HEK293 (cell line): Measurements from ENCODE around the gene LYST.

Experiments used
- CTCF ChIA-PET: fragments of 350-600 bp; formaldehyde crosslinking; extraction: SDS; loops from one replicate; lab custom pipeline; 2021; ENCODE audit warnings: antibody characterized with exemption; lab: Yijun Ruan, JAX
- POLR2A ChIA-PET: fragments of 300-600 bp; formaldehyde crosslinking; extraction: SDS; loops from one replicate; lab custom pipeline; 2020; ENCODE audit warnings: antibody characterized with exemption, inconsistent platforms; lab: Yijun Ruan, JAX
- H3K27ac ChIP-seq: fragments of 200-500 bp; sonication (Bioruptor generic); 2 replicates; pipeline ENCODE4 v1.5.1; 2014; ENCODE audit warnings: low read depth, low read length, control low read depth, inconsistent platforms; ENCODE audit errors: extremely low read depth
- H3K36me3 ChIP-seq, 2 experiments: fragments of 200-500 bp in 1 of 2; sonication (Bioruptor generic) in 1 of 2; 1 replicate in 1 of 2; 2 replicates in 1 of 2; pipeline ENCODE4 v1.5.1; 2014 to 2017; ENCODE audit warnings: inconsistent platforms in 2 of 2, low read length in 2 of 2; ENCODE audit not compliant: control insufficient read depth in 2 of 2, insufficient read depth in 1 of 2
- H3K4me1 ChIP-seq: fragments of 200-500 bp; sonication (Bioruptor generic); 2 replicates; pipeline ENCODE4 v1.5.1; 2014; ENCODE audit warnings: mild to moderate bottlenecking, low read length, inconsistent platforms; ENCODE audit not compliant: control insufficient read depth, insufficient read depth
- H3K4me3 ChIP-seq: 2 replicates; pipeline ENCODE4 v1.5.1; 2011; ENCODE audit warnings: low read depth, mild to moderate bottlenecking, control low read depth, low read length, moderate library complexity
- H3K9me3 ChIP-seq: fragments of 200-500 bp; sonication (Bioruptor generic); 2 replicates; pipeline ENCODE4 v1.5.1; 2014; ENCODE audit warnings: low read depth, low read length, inconsistent platforms; ENCODE audit not compliant: control insufficient read depth, insufficient read depth
- GFI1B ChIP-seq: fragments of 450-650 bp; formaldehyde crosslinking; IDR thresholded peaks from 2 replicates; pipeline ENCODE4 v1.5.1; 2016; ENCODE audit warnings: missing biosample characterization, missing genetic modification characterization
- GLIS1 ChIP-seq: fragments of 450-650 bp; formaldehyde crosslinking; IDR thresholded peaks from 2 replicates; pipeline ENCODE4 v1.5.1; 2016; ENCODE audit warnings: missing biosample characterization, missing genetic modification characterization
- MZF1 ChIP-seq: fragments of 450-650 bp; formaldehyde crosslinking; IDR thresholded peaks from 2 replicates; pipeline ENCODE4 v1.5.1; 2017; ENCODE audit warnings: missing biosample characterization, missing genetic modification characterization, borderline replicate concordance
- PRDM6 ChIP-seq: fragments of 450-650 bp; formaldehyde crosslinking; IDR thresholded peaks from 2 replicates; pipeline ENCODE4 v1.5.1; 2017; ENCODE audit warnings: missing biosample characterization, missing genetic modification characterization
- SP7 ChIP-seq: fragments of 450-650 bp; formaldehyde crosslinking; IDR thresholded peaks from 2 replicates; pipeline ENCODE4 v1.5.1; 2016; ENCODE audit warnings: missing biosample characterization, missing genetic modification characterization
- YY2 ChIP-seq: fragments of 450-650 bp; formaldehyde crosslinking; IDR thresholded peaks from 2 replicates; pipeline ENCODE4 v1.5.1; 2016; ENCODE audit warnings: missing biosample characterization, missing genetic modification characterization
- ZBTB20 ChIP-seq: fragments of 450-650 bp; formaldehyde crosslinking; IDR thresholded peaks from 2 replicates; pipeline ENCODE4 v1.5.1; 2016; ENCODE audit warnings: missing biosample characterization, missing genetic modification characterization
- ZBTB7A ChIP-seq: fragments of 450-650 bp; formaldehyde crosslinking; IDR thresholded peaks from 2 replicates; pipeline ENCODE4 v1.5.1; 2016; ENCODE audit warnings: low read depth, missing biosample characterization, missing genetic modification characterization
- ZBTB8A ChIP-seq: fragments of 450-650 bp; formaldehyde crosslinking; IDR thresholded peaks from 2 replicates; pipeline ENCODE4 v1.5.1; 2016; ENCODE audit warnings: missing biosample characterization, missing genetic modification characterization
- ZNF140 ChIP-seq: fragments of 450-650 bp; formaldehyde crosslinking; IDR thresholded peaks from 2 replicates; pipeline ENCODE4 v1.5.1; 2016; ENCODE audit warnings: missing biosample characterization, missing genetic modification characterization
- ZNF2 ChIP-seq: fragments of 450-650 bp; formaldehyde crosslinking; IDR thresholded peaks from 2 replicates; pipeline ENCODE4 v1.5.1; 2016; ENCODE audit warnings: missing biosample characterization, missing genetic modification characterization
- ZNF248 ChIP-seq: fragments of 450-650 bp; formaldehyde crosslinking; IDR thresholded peaks from 2 replicates; pipeline ENCODE4 v1.5.1; 2017; ENCODE audit warnings: missing biosample characterization, missing genetic modification characterization
- ZNF488 ChIP-seq: fragments of 450-650 bp; formaldehyde crosslinking; IDR thresholded peaks from 2 replicates; pipeline ENCODE4 v1.5.1; 2016; ENCODE audit warnings: missing biosample characterization, missing genetic modification characterization
- ZNF501 ChIP-seq: fragments of 450-650 bp; formaldehyde crosslinking; IDR thresholded peaks from 2 replicates; pipeline ENCODE4 v1.5.1; 2016; ENCODE audit warnings: missing biosample characterization, missing genetic modification characterization
- ZNF514 ChIP-seq: fragments of 450-650 bp; formaldehyde crosslinking; IDR thresholded peaks from 2 replicates; pipeline ENCODE4 v1.5.1; 2016; ENCODE audit warnings: missing biosample characterization, missing genetic modification characterization
- ZNF596 ChIP-seq: fragments of 450-650 bp; IDR thresholded peaks from 2 replicates; pipeline ENCODE4 v1.5.0; 2018; ENCODE audit warnings: missing biosample characterization, mild to moderate bottlenecking, missing genetic modification characterization, moderate library complexity
- ZNF777 ChIP-seq: fragments of 450-650 bp; formaldehyde crosslinking; IDR thresholded peaks from 2 replicates; pipeline ENCODE4 v1.5.1; 2017; ENCODE audit warnings: missing biosample characterization, missing genetic modification characterization, borderline replicate concordance

Gene LYST

GRCh38 chr1:235863699-235864093 is 3.0 kb downstream of the LYST start:
- ChIA-PET CTCF (interaction anchor here (0.7 to 3.3 kb wide), 4 partner anchors 10 to 108 kb away, joined by 3 to 39 read pairs (median 6); no protein-coding TSS in a partner anchor), POLR2A (no interaction called here)
- Histone ChIP-seq H3K4me3 (no peak overlapping the region), H3K4me1 (peaks cover 11% of the 10 kb centered on the region; the same call in 1 of the 2 replicates), H3K27ac (no peak overlapping the region), H3K36me3 (no peaks in the 10 kb centered on the region), H3K9me3 (no peaks in the 10 kb centered on the region)
- TF ChIP-seq ZBTB8A (tag by site-specific recombination) (no peak), PRDM6 (tag by site-specific recombination) (0 out of 2 replicates have a peak, but pooled peaks have one; percentile 13), GFI1B (tag by site-specific recombination) (no peak), MZF1 (tag by site-specific recombination) (peak; percentile 88), YY2 (tag by site-specific recombination) (no peak)

GRCh38 chr1:235861857-235862256 is 4.8 kb downstream of the LYST start:
- Histone ChIP-seq H3K4me3 (no peak overlapping the region), H3K36me3 (no peaks in the 10 kb centered on the region), H3K4me1 (peaks cover 6% of the 10 kb centered on the region; the same call in 1 of the 2 replicates), H3K27ac (no peak overlapping the region), H3K9me3 (no peaks in the 10 kb centered on the region)
- ChIA-PET CTCF (interaction anchor here (0.9 to 1.7 kb wide), 4 partner anchors 15 to 110 kb away, joined by 4 to 9 read pairs (median 6); no protein-coding TSS in a partner anchor), POLR2A (no interaction called here)
- TF ChIP-seq ZBTB7A (no peak), ZBTB20 (no peak), ZNF777 (tag by site-specific recombination) (no peak), ZNF514 (tag by site-specific recombination) (no peak), ZNF140 (no peak), ZNF501 (tag by site-specific recombination) (no peak), ZNF488 (tag by site-specific recombination) (no peak), ZNF596 (tag by site-specific recombination) (no peak)

GRCh38 chr1:235860829-235861228 is 5.9 kb downstream of the LYST start:
- no peak overlapping the region for H3K4me3 ChIP-seq
- CTCF ChIA-PET: interaction anchor here (0.6 to 1.7 kb wide), 4 partner anchors 14 to 1008 kb away, joined by 4 to 9 read pairs (median 5); no protein-coding TSS in a partner anchor
- no peak for TF ChIP-seq ZNF2
- no peak for TF ChIP-seq ZNF248 (tag by site-specific recombination)
- TF ChIP-seq GLIS1 (tag by site-specific recombination): no peak
- TF ChIP-seq PRDM6 (tag by site-specific recombination): peak; percentile 66
- peak; percentile 55; the same call in 1 of the 2 replicates for TF ChIP-seq SP7 (tag by site-specific recombination)
- TF ChIP-seq, all 188 proteins: peak for 2
- Histone ChIP-seq H3K9me3 (no peaks in the 10 kb centered on the region), H3K36me3 (no peaks in the 10 kb centered on the region), H3K4me1 (peaks cover 6% of the 10 kb centered on the region; the same call in 1 of the 2 replicates), H3K27ac (no peak overlapping the region)
- POLR2A ChIA-PET: no interaction called here
